GM19438 (cell line): ENCODE results near the gene MRPL55.

ENCODE experiments used
- ATAC-seq: cut with Tn5 transposase; IDR thresholded peaks from one replicate; pipeline ENCODE4 v1.9.1; 2021; ENCODE audit warnings: low read depth; ENCODE audit not compliant: unreplicated experiment

MRPL55 gene

DNA sequence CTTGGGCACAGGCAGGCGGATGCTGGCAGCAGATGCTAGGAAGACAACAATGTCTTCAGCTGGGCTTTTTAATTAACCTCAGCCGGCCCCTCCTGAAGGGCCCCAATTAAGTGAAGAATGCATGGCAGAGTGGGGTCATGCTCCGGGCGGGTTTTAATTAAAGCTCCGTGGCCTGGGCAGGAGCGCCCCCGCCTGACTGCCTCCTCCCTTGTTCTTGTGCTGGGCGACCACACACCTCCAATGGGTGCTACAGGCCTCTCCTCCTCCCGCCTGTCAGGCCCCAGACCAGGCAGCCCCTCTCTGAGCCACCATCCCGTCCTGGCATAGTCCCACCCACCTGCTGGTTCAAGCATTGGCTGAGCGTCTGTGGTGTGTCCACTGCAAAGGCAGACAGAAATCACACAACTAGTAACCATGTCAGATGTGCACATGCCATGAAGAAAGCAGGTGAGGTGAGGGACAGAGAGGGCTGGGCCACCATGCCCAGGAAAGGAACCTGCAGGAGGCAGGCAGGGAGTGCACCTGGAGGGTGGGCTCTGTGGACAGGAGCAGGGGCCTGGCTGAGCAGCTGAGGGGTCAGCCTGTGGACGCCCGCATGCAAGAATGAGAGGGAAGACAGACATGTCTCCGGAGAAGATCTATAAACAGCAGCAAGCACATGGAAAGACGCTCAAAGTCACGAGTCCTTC, 35.1 kb downstream of the MRPL55 start:
- no peak for ATAC-seq

DNA sequence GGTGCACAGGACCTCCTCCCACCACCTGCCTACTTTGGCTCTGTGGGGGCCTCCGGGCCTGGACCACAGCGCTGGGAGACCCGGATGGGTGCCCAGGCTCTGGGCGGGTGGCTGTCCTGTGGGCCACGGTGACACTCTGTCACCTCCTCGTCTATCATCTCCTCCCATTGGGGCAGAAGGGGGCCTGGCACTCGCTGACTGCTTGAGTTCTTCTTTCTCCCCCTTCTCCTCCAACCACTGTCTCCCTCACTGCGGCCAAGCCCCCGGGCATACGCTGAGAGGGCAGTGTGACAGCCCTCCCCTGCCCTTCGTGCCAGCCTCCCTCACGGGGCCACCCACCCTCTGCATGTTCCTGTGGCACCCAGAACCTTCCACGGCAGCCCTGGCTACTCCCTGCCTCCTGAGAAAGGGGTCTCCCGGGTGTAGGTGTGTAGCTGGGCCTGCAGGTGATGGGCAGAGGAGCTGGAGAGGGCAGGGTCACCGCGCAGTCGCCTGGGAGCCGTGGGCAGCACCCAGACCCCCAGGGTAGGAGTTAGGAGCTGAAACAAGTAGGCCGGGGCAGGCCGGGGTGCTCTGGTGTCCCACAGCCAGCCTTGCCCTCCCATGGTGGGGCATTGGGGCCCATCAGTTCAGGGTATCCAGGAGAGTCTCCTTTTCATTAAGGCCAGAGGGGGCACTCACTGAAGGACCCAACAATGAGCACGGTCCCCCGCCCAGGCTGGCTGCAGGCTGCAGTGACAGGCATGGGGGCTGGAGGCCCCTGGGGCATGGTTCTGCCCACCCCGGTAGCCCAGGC, 35.8 kb downstream of the MRPL55 start:
- ATAC-seq: no peak

DNA sequence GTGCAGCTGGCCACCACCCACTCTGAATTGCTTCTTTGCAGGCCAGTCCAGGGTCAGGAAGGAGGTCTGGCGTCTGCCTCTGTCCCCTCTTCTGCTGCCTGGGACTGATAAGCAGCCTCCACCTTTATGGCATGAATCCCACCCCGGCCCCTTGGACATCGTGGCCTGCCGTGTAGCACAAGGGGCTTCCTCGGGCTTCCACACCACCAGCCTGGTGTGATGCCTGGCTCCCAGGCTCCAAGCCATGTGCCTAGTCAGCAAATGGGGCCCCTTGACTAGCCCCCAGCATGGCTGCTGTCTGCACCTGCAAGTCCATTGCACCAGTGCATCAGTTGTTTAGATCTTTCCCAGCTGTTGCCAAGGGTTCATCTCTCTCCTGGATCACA, 36.4 kb downstream of the MRPL55 start:
- no peak for ATAC-seq

GRCh38 chr1:228071839-228072657, 37.1 kb downstream of the MRPL55 start:
- no peak for ATAC-seq

- ATAC-seq: no peak
Measured at GRCh38 chr1:228070851-228071250, 38.2 kb downstream of the MRPL55 start.

DNA sequence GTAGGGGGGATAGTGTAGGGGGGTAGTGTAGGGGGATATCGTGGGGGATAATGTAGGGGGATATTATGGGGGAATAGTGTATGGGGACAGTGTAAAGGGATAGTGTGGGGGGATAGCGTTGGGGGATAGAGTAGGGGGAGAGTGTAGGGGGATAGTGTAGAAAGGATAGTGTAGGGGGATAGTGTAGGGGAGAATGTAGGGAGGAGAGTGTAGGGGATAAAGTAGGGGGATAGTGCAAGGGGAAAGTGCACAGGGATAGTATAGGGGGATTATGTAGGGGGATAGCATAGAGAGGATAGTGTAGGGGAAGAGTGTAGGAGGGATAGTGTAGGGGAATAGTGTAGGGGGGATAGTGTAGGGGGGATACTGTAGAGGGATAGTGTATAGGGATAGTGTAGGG, 38.9 kb downstream of the MRPL55 start:
- ATAC-seq: no peak

GRCh38 chr1:228068359-228068758, 40.7 kb downstream of the MRPL55 start:
- ATAC-seq: no peak

- no peak for ATAC-seq
Measured at GRCh38 chr1:228066891-228067654, 42.0 kb downstream of the MRPL55 start.

GRCh38 chr1:228066416-228066815, 42.7 kb downstream of the MRPL55 start:
- ATAC-seq: no peak

GRCh38 chr1:228065543-228066347, 43.4 kb downstream of the MRPL55 start:
- no peak for ATAC-seq

- no peak for ATAC-seq
Measured at GRCh38 chr1:228064741-228065542, 44.2 kb downstream of the MRPL55 start.

DNA sequence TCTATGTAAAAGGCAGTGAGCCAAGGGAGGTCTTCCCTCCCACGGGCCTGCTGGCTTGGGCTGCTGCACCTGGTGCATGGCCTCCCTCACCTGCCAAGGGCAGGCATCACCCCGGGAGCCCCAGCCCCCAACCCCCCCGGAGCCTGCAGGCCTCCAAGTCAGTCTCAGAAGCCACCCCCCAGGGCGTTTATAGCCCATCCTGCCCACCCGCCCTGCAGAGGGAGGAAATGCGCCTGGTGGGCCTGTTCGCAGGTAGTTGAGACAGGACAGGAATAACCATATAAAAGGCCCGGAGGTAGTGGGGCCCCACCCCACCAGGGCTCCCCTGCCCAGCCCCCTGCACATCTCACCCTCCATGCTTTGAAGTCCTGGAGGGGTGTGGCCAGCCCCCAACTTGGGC, 44.8 kb downstream of the MRPL55 start:
- ATAC-seq: no peak

DNA sequence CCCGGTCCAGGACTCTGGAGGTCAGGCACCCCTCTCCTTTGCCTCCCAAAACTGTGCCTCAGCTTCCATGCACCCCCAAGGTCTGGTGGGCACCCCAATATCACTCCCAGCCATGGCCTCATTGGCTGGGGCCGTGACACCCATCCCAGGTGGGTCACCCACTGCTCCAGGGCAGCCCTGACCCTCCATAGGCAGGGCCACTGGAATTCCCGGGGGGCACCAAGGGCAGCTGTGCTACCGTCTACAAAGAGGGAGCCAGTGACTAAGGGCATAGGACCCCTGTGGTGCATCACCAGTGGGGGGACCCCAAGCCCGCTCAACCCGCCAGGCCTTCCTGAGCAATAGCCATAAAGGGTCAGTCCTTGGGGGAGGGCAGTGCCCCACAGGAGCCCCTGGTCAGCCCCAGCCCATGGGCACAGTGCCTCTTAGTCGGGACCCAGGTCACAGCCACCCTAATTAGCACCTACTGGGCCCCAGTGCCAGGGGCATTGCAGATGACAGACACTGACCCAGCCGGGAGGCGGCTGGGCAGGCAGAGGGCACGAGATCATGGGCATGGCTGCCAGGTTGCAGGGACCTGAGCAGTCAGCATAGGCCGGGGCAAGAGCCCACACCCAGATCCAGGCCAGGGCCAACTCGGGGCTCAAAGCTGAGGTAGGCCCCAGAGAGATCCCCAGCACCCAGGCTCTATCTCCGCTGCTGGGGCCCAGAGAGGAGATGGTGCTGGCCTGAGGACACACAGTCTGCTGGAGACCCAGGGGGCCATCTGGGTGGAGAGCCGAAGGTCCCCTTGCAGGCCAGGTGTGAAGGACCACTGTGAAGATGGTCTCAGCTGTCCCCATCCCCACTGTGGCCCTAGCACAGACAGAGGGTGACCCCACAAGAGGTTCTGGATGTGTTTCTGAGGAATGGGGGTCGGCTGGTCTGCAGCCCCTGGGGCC, 45.6 kb downstream of the MRPL55 start:
- no peak for ATAC-seq

DNA sequence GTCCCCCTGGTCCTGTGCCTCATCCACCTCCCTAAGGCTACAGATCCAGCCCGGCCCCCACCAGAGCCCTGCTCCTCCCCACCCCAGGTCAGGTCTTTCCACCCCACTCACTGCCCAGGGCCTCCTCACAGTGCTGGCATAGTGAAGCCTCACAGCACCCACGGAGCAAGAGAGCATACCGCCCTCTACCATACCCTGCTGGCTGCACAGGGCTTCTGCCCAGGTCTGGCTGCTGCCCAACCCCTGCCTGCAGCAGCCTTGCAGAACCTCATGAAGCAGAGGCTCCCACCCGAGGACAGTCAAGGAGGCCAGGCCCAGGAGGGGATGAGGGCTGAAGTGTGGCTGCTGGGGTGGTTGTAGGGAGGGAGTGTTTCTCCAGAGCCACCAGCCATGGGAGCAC, 46.3 kb downstream of the MRPL55 start:
- ATAC-seq: no peak

DNA sequence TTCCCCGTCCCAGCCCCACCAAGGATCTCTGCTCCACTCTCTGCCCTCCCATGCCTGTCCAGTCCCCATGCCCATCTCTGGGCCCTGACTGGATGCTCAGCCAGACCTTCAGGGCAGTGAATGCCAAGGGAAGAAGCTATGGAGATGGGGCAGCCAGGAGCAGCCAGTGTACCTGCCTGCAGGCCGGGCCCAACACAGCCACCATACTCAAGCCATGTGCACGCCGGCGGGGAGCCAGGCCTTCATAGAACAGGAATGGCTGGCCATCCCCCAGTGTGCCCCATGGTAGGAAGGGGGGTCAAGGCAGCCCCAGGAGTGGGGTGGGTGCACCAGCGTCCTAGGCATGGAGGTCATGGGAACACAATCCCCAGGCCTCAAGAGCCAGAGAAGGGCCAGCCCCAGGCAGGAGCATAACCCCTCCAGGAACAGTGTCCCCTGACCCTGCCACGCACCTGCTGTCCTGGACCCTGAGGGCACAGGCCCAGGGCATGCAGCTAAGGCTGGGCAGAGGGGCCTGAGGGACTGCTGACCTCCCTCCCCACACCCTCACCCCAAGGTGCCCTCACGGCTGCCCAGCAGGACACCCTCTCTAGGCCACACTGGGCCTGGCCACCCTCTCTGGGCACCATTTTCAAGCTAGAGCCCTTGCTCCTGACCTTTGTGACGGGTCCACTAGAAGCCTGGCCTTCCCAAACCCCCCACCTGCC, 46.9 kb downstream of the MRPL55 start:
- ATAC-seq: no peak

DNA sequence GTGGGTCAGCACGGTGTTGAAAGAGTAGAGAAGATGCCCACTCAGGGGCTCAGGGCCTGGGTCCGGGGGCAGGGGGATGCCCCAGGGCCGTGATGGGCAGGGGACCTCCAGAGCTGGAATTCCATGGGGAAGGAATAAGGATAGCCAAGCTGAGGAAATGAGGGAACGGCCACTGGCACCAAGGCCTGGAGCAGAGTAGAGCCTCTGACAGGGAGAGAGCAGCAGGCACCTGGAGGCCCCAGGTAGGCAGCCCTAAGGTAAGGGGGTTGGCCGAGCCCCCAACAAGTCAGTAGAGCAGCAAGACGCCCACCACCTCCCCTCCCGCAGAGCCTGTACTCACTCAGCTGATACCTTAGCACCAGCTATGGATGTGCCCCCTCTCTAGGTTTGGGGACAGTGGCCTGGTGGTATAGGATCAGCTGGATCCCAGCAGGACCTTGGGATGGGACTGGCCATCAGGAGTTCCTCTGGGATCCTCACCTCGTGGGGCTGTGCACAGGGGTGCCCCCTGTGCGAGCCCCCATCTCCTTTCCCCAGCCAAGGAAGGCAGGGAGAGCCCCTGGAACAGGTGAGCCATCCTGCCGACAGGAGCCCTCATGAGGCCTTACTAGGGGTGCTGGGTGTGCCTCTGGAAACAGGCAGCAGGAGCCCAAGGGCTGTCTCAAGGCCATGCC, 47.6 kb downstream of the MRPL55 start:
- no peak for ATAC-seq
